SK-N-SH treated with all-trans-retinoic acid at 6 μM for 48 hours (cell line): Measurements from ENCODE around the gene CLEC18B.

Source experiments
- ATAC-seq: fragments of 200-7000 bp; cut with Tn5 transposase; 3 replicates; pipeline ENCODE4 v1.9.1; 2020; ENCODE audit warnings: mild to moderate bottlenecking, moderate library complexity
- ARNTL ChIP-seq: fragments of 450-650 bp; formaldehyde crosslinking; IDR thresholded peaks from 2 replicates; pipeline ENCODE4 v1.5.0; 2020; ENCODE audit warnings: low read depth, mild to moderate bottlenecking, moderate library complexity, borderline replicate concordance
- BACH2 ChIP-seq: fragments of 250-450 bp; sonication (Bioruptor Pico); IDR thresholded peaks from 2 replicates; pipeline ENCODE4 v1.9.0; 2021; ENCODE audit warnings: mild to moderate bottlenecking, borderline replicate concordance
- CSDC2 ChIP-seq: fragments of 250-450 bp; sonication (Bioruptor Pico); IDR thresholded peaks from 2 replicates; pipeline ENCODE4 v1.5.0; 2020; ENCODE audit warnings: mild to moderate bottlenecking, moderate library complexity
- ESRRG ChIP-seq: fragments of 250-450 bp; sonication (Bioruptor Pico); IDR thresholded peaks from 2 replicates; pipeline ENCODE4 v1.6.1; 2021; ENCODE audit warnings: mild to moderate bottlenecking
- GLIS3 ChIP-seq: fragments of 250-450 bp; sonication (Bioruptor Pico); IDR thresholded peaks from 2 replicates; pipeline ENCODE4 v1.5.0; 2020; ENCODE audit warnings: mild to moderate bottlenecking, moderate library complexity
- ISL1 ChIP-seq: fragments of 250-450 bp; sonication (Bioruptor Pico); IDR thresholded peaks from 2 replicates; pipeline ENCODE4 v2.1.2; 2022; ENCODE audit warnings: mild to moderate bottlenecking, moderate library complexity
- OSR1 ChIP-seq: fragments of 250-450 bp; sonication (Bioruptor Pico); IDR thresholded peaks from 2 replicates; pipeline ENCODE4 v1.8.0; 2022; ENCODE audit warnings: moderate library complexity, mild to moderate bottlenecking, inconsistent platforms
- PPARA ChIP-seq: fragments of 250-450 bp; sonication (Bioruptor Pico); IDR thresholded peaks from 2 replicates; pipeline ENCODE4 v1.5.0; 2020; ENCODE audit warnings: mild to moderate bottlenecking, borderline replicate concordance
- RARB ChIP-seq: fragments of 250-450 bp; sonication (Bioruptor Pico); IDR thresholded peaks from 2 replicates; pipeline ENCODE4 v1.8.0; 2021; ENCODE audit warnings: mild to moderate bottlenecking, moderate library complexity
- SNAI2 ChIP-seq: fragments of 250-450 bp; sonication (Bioruptor Pico); IDR thresholded peaks from 2 replicates; pipeline ENCODE4 v1.5.0; 2020; ENCODE audit warnings: mild to moderate bottlenecking, moderate library complexity
- TCF4 ChIP-seq: fragments of 250-450 bp; sonication (Bioruptor Pico); IDR thresholded peaks from 2 replicates; pipeline ENCODE4 v1.8.0; 2021; ENCODE audit warnings: mild to moderate bottlenecking, moderate library complexity, borderline replicate concordance
- TOX ChIP-seq: fragments of 250-450 bp; sonication (Bioruptor Pico); IDR thresholded peaks from 2 replicates; pipeline ENCODE4 v1.8.0; 2021; ENCODE audit warnings: mild to moderate bottlenecking, moderate library complexity, borderline replicate concordance
- ZC3H10 ChIP-seq: fragments of 250-450 bp; sonication (Bioruptor Pico); IDR thresholded peaks from 2 replicates; pipeline ENCODE4 v1.5.1; 2021; ENCODE audit warnings: mild to moderate bottlenecking, moderate library complexity
- ZFP3 ChIP-seq: fragments of 250-450 bp; sonication (Bioruptor Pico); IDR thresholded peaks from 2 replicates; pipeline ENCODE4 v1.5.0; 2020; ENCODE audit warnings: mild to moderate bottlenecking, moderate library complexity
- ZFP30 ChIP-seq: fragments of 450-650 bp; formaldehyde crosslinking; IDR thresholded peaks from 2 replicates; pipeline ENCODE4 v1.5.0; 2022; ENCODE audit warnings: mild to moderate bottlenecking, moderate library complexity
- ZNF565 ChIP-seq: fragments of 450-650 bp; formaldehyde crosslinking; conservative IDR thresholded peaks from 2 replicates; pipeline ENCODE4 v1.5.0; 2020; ENCODE audit warnings: low read depth, mild to moderate bottlenecking, moderate library complexity
- ZNF70 ChIP-seq: fragments of 450-650 bp; formaldehyde crosslinking; IDR thresholded peaks from 2 replicates; pipeline ENCODE4 v1.5.0; 2020; ENCODE audit warnings: mild to moderate bottlenecking, moderate library complexity
- TF ChIP-seq, protein P1 (sequence below): fragments of 250-450 bp; sonication (Bioruptor Pico); IDR thresholded peaks from 2 replicates; pipeline ENCODE4 v1.8.0; 2021; ENCODE audit warnings: low read depth, mild to moderate bottlenecking, moderate library complexity, borderline replicate concordance
- TF ChIP-seq, protein P2 (sequence below): fragments of 250-450 bp; sonication (Bioruptor Pico); IDR thresholded peaks from 2 replicates; pipeline ENCODE4 v1.5.0; 2020; ENCODE audit warnings: mild to moderate bottlenecking, moderate library complexity
- TF ChIP-seq, protein P3 (sequence below): fragments of 250-450 bp; sonication (Bioruptor Pico); IDR thresholded peaks from 2 replicates; pipeline ENCODE4 v1.5.1; 2020; ENCODE audit warnings: low read depth, mild to moderate bottlenecking, moderate library complexity
- TF ChIP-seq, protein P4 (sequence below): fragments of 250-450 bp; sonication (Bioruptor Pico); IDR thresholded peaks from 2 replicates; pipeline ENCODE4 v1.5.1; 2021; ENCODE audit warnings: mild to moderate bottlenecking, moderate library complexity
- TF ChIP-seq, protein P5 (sequence below): fragments of 250-450 bp; sonication (Bioruptor Pico); IDR thresholded peaks from 2 replicates; pipeline ENCODE4 v1.8.0; 2020; ENCODE audit warnings: mild to moderate bottlenecking, moderate library complexity, borderline replicate concordance

CLEC18B gene

DNA sequence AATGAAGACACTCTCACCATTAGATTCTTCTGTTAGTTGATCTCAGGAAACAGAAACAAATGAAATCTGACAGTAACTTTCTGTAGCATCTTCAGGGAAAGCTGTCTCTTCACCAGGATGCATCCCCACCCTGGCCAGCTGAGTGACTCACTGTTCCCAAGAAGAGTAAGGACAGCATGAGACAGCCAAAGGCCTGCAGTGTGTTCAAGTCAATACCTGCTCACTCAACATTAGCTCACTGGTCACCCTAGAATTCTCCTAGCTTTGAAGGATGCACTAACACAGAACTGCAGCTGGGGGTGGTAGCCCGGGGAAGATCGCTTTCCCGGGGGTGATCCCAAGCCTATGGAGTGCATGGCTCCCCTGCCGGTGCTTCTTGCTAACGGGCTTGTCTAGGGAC lies 28.2 kb upstream of the CLEC18B start:
- peak; percentile 84 for ATAC-seq
- TF ChIP-seq ZC3H10 (no peak), GLIS3 (CRISPR knock-in tag) (no peak), PPARA (CRISPR knock-in tag) (no peak), ARNTL (no peak), SNAI2 (CRISPR knock-in tag) (no peak), ESRRG (CRISPR knock-in tag) (no peak), ISL1 (CRISPR knock-in tag) (no peak), BACH2 (CRISPR knock-in tag) (no peak), CSDC2 (no peak)
- TF ChIP-seq, protein P1, sequence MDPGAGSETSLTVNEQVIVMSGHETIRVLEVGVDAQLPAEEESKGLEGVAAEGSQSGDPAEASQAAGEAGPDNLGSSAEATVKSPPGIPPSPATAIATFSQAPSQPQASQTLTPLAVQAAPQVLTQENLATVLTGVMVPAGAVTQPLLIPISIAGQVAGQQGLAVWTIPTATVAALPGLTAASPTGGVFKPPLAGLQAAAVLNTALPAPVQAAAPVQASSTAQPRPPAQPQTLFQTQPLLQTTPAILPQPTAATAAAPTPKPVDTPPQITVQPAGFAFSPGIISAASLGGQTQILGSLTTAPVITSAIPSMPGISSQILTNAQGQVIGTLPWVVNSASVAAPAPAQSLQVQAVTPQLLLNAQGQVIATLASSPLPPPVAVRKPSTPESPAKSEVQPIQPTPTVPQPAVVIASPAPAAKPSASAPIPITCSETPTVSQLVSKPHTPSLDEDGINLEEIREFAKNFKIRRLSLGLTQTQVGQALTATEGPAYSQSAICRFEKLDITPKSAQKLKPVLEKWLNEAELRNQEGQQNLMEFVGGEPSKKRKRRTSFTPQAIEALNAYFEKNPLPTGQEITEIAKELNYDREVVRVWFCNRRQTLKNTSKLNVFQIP (CRISPR knock-in tag), result no peak
- TF ChIP-seq, protein P2, sequence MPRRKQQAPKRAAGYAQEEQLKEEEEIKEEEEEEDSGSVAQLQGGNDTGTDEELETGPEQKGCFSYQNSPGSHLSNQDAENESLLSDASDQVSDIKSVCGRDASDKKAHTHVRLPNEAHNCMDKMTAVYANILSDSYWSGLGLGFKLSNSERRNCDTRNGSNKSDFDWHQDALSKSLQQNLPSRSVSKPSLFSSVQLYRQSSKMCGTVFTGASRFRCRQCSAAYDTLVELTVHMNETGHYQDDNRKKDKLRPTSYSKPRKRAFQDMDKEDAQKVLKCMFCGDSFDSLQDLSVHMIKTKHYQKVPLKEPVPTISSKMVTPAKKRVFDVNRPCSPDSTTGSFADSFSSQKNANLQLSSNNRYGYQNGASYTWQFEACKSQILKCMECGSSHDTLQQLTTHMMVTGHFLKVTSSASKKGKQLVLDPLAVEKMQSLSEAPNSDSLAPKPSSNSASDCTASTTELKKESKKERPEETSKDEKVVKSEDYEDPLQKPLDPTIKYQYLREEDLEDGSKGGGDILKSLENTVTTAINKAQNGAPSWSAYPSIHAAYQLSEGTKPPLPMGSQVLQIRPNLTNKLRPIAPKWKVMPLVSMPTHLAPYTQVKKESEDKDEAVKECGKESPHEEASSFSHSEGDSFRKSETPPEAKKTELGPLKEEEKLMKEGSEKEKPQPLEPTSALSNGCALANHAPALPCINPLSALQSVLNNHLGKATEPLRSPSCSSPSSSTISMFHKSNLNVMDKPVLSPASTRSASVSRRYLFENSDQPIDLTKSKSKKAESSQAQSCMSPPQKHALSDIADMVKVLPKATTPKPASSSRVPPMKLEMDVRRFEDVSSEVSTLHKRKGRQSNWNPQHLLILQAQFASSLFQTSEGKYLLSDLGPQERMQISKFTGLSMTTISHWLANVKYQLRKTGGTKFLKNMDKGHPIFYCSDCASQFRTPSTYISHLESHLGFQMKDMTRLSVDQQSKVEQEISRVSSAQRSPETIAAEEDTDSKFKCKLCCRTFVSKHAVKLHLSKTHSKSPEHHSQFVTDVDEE, result no peak
- TF ChIP-seq, protein P3, sequence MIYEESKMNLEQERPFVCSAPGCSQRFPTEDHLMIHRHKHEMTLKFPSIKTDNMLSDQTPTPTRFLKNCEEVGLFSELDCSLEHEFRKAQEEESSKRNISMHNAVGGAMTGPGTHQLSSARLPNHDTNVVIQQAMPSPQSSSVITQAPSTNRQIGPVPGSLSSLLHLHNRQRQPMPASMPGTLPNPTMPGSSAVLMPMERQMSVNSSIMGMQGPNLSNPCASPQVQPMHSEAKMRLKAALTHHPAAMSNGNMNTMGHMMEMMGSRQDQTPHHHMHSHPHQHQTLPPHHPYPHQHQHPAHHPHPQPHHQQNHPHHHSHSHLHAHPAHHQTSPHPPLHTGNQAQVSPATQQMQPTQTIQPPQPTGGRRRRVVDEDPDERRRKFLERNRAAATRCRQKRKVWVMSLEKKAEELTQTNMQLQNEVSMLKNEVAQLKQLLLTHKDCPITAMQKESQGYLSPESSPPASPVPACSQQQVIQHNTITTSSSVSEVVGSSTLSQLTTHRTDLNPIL (CRISPR knock-in tag), result no peak

DNA sequence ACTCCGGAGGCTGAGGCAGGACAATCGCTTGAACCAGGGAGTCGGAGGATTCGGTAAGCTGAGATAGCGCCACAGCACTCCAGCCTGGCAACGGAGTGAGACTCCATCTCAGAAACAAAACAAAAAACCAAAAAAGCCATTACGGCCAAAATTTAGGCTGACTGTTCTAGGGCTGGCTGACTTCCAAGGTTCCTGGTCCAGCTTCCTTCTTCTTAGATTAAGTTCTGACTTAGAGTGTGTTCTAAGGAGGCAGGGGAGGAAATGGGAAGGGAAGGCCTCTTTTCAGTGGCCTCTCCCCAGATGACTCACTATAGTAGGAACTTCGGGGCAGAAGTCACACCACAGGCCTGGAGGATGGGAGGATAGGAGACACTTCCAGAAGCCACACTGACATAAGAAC lies 27.7 kb upstream of the CLEC18B start:
- peak; percentile 93 for ATAC-seq
- TF ChIP-seq ESRRG (CRISPR knock-in tag) (no peak), BACH2 (CRISPR knock-in tag) (no peak), CSDC2 (no peak), ZNF70 (CRISPR knock-in tag) (no peak), TCF4 (CRISPR knock-in tag) (no peak), ARNTL (no peak), ZFP3 (CRISPR knock-in tag) (no peak), SNAI2 (CRISPR knock-in tag) (no peak), OSR1 (no peak), ISL1 (CRISPR knock-in tag) (no peak), ZC3H10 (no peak)
- TF ChIP-seq, protein P4, sequence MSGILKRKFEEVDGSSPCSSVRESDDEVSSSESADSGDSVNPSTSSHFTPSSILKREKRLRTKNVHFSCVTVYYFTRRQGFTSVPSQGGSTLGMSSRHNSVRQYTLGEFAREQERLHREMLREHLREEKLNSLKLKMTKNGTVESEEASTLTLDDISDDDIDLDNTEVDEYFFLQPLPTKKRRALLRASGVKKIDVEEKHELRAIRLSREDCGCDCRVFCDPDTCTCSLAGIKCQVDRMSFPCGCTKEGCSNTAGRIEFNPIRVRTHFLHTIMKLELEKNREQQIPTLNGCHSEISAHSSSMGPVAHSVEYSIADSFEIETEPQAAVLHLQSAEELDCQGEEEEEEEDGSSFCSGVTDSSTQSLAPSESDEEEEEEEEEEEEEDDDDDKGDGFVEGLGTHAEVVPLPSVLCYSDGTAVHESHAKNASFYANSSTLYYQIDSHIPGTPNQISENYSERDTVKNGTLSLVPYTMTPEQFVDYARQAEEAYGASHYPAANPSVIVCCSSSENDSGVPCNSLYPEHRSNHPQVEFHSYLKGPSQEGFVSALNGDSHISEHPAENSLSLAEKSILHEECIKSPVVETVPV (CRISPR knock-in tag), result no peak
- TF ChIP-seq, protein P1 (CRISPR knock-in tag), result no peak

DNA sequence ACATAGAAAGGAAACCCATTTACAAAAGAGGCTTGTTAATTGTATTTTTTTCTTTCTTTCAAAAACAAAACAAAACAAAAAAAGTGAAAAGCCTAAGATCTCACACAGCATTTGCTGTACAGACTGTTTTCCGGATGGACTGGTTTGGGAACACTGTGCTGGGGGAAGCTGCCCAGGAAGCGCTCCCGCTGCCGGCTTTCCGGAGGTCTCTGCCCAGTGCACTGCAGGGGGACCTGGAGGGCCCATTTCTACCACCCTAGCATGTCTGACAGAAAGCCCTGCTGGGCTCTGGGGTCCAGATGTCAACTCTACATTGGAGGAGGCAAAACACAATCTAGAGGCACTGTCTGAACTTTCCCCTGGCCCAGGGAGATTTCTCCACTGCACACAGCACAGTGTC lies 26.3 kb upstream of the CLEC18B start:
- ATAC-seq, result no peak
- TF ChIP-seq, protein P2, result no peak
- TF ChIP-seq, protein P5, sequence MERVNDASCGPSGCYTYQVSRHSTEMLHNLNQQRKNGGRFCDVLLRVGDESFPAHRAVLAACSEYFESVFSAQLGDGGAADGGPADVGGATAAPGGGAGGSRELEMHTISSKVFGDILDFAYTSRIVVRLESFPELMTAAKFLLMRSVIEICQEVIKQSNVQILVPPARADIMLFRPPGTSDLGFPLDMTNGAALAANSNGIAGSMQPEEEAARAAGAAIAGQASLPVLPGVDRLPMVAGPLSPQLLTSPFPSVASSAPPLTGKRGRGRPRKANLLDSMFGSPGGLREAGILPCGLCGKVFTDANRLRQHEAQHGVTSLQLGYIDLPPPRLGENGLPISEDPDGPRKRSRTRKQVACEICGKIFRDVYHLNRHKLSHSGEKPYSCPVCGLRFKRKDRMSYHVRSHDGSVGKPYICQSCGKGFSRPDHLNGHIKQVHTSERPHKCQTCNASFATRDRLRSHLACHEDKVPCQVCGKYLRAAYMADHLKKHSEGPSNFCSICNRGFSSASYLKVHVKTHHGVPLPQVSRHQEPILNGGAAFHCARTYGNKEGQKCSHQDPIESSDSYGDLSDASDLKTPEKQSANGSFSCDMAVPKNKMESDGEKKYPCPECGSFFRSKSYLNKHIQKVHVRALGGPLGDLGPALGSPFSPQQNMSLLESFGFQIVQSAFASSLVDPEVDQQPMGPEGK, result no peak
- TF ChIP-seq RARB (CRISPR knock-in tag) (no peak), ESRRG (CRISPR knock-in tag) (no peak), TOX (CRISPR knock-in tag) (no peak), GLIS3 (CRISPR knock-in tag) (no peak), ISL1 (CRISPR knock-in tag) (no peak), CSDC2 (no peak), ZNF565 (CRISPR knock-in tag) (no peak), ZFP30 (no peak), ARNTL (no peak), OSR1 (no peak), BACH2 (CRISPR knock-in tag) (no peak), SNAI2 (CRISPR knock-in tag) (no peak)
